Measurements from ENCODE around the gene PIGZ.

GRCh38 chr3:196947860-196948441 lies 20.7 kb downstream of the PIGZ start:
- TF ChIP-seq CTCF (IDR thresholded peaks at IDR 0.05) (no peak), POLR2A (IDR thresholded peaks at IDR 0.05) (no peak)

Measured in uterus (tissue), 2 donors.